ENCODE measurements around the gene CCDC121.

The CCDC121 gene

GRCh38 chr2:27628767-27629709 lies at the start of gene CCDC121, which contains the start of gene GPN1:
CCDC121 (minus strand) TSS chr2:27629012; CDS start chr2:27627799, 1,213 bp downstream.
GPN1 (plus strand) TSS chr2:27629050; CDS start chr2:27629059, 9 bp downstream.
- TF ChIP-seq CTCF (IDR thresholded peaks at IDR 0.05) = no peak

GRCh38 chr2:27672723-27673486 lies 44.1 kb upstream of the CCDC121 start:
- TF ChIP-seq CTCF (IDR thresholded peaks at IDR 0.05) = no peak

- no peak for TF ChIP-seq CTCF (IDR thresholded peaks at IDR 0.05)
These were observed 42.4 kb upstream of the CCDC121 start for GRCh38 chr2:27671235-27671634.

- TF ChIP-seq CTCF (IDR thresholded peaks at IDR 0.05) = no peak
These were observed 38.6 kb upstream of the CCDC121 start for GRCh38 chr2:27667446-27667845.

- TF ChIP-seq CTCF (IDR thresholded peaks at IDR 0.05) = no peak
These were observed 36.0 kb upstream of the CCDC121 start for GRCh38 chr2:27664622-27665363.

GRCh38 chr2:27664154-27664574 lies 35.4 kb upstream of the CCDC121 start:
- TF ChIP-seq CTCF (IDR thresholded peaks at IDR 0.05) = no peak
